Vagina (tissue), 2 donors: ENCODE measurements around the gene CERKL. TPM values are rescaled to one million over a fixed set of nuclear protein-coding genes. Genes with fewer than 3 reads are reported as not detected.

ENCODE experiments used
- DNase-seq, 2 donors: peaks; one replicate each; pipeline ENCODE4 v3.0.0-alpha.2; 2017; ENCODE audit errors: extremely low spot score in 2 of 2
- H3K27ac ChIP-seq: fragments of 200-600 bp; sonication (generic); one replicate; pipeline ENCODE4 v1.5.1; 2019
- H3K27me3 ChIP-seq: fragments of 200-600 bp; sonication (generic); one replicate; pipeline ENCODE4 v1.5.1; 2019
- H3K36me3 ChIP-seq, 2 donors: fragments of 200-600 bp; sonication (generic); one replicate each; pipeline ENCODE4 v1.5.1; 2017 to 2019
- H3K4me1 ChIP-seq: fragments of 200-600 bp; sonication (generic); one replicate; pipeline ENCODE4 v1.5.1; 2019
- H3K4me3 ChIP-seq, 2 donors: fragments of 200-600 bp; sonication (generic); 1 replicate in 1 of 2; 2 replicates in 1 of 2; pipeline ENCODE4 v1.5.1; 2016 to 2019
- H3K9me3 ChIP-seq: fragments of 200-600 bp; sonication (generic); one replicate; pipeline ENCODE4 v1.5.1; 2019
- CTCF ChIP-seq, 3 experiments: fragments of 450-650 bp in 2 of 3; fragments of 200-600 bp in 1 of 3; sonication (generic) in 1 of 3; IDR thresholded peaks; one replicate each; pipeline ENCODE4 v1.5.1; 2017 to 2019; ENCODE audit warnings: antibody characterized with exemption in 3 of 3, mild to moderate bottlenecking in 2 of 3, moderate library complexity in 2 of 3
- POLR2A ChIP-seq, 2 donors: fragments of 450-650 bp; IDR thresholded peaks; one replicate each; pipeline ENCODE4 v1.6.1; 2017; ENCODE audit warnings: antibody characterized with exemption in 2 of 2, mild to moderate bottlenecking in 2 of 2, moderate library complexity in 2 of 2
- POLR2AphosphoS5 ChIP-seq, 2 donors: sonication (generic); formaldehyde crosslinking; IDR thresholded peaks; one replicate each; pipeline ENCODE4 v1.9.0; 2017; ENCODE audit warnings: antibody characterized with exemption in 2 of 2, mild to moderate bottlenecking in 2 of 2, low read depth in 1 of 2; ENCODE audit not compliant: insufficient read depth in 1 of 2
- intact Hi-C: fragments of 100-400 bp; cut with DNase I; formaldehyde crosslinking; loops from one replicate; pipeline ENCODE4 v1.15.1; 2023
- total RNA-seq: library from RNA; depleted of rRNA; stranded (reverse); fragments of >200 nt; gene quantifications from one replicate; pipeline ENCODE4 v1.2.3, GENCODE V29; 2016

The CERKL gene
- total RNA-seq, 1 donor from 2014 or later, result not detected

GRCh38 chr2:181515719-181516118, 141.2 kb downstream of the CERKL start:
- Histone ChIP-seq H3K27me3 (no peaks in the 10 kb centered on the region), H3K27ac (no peak overlapping the region), H3K36me3 (no peaks in the 10 kb centered on the region), H3K4me1 (no peaks in the 10 kb centered on the region), H3K9me3 (no peaks in the 10 kb centered on the region), H3K4me3 (no peak overlapping the region)
- no peak for TF ChIP-seq CTCF (IDR thresholded peaks at IDR 0.05)
- TF ChIP-seq POLR2AphosphoS5 (IDR thresholded peaks at IDR 0.05; ENCODE audit: insufficient read depth in 1 of 2, low read depth in 1 of 2), result no peak
- no peak for TF ChIP-seq POLR2A (IDR thresholded peaks at IDR 0.05)
- intact Hi-C loops, result no loop called here
- no peak for DNase-seq

DNA sequence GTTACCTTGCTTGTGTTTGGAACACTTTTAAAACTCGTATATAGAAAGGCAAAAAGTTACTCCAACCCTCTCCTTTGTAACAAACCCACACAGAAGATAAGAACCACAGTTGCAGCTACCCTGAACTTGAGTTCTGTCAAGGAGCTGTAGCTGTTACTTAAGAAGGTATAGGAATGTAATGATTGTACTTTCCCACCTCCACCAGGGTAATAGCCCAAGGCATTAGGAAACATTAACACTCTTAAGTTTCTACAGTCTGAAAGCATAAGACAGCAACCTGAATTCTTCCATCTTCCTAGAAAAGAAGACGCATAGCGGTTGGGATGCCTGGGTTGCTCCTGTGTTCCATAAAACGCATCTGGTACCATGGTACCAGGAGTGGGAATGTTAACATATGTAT, 156.7 kb downstream of the CERKL start:
- Histone ChIP-seq H3K27ac (no peak overlapping the region), H3K9me3 (no peaks in the 10 kb centered on the region), H3K36me3 (no peaks in the 10 kb centered on the region), H3K27me3 (no peaks in the 10 kb centered on the region), H3K4me3 (no peak overlapping the region), H3K4me1 (no peaks in the 10 kb centered on the region)
- DNase-seq, result no peak
- TF ChIP-seq CTCF (IDR thresholded peaks at IDR 0.05) (no peak), POLR2AphosphoS5 (IDR thresholded peaks at IDR 0.05; ENCODE audit: insufficient read depth in 1 of 2, low read depth in 1 of 2) (no peak), POLR2A (IDR thresholded peaks at IDR 0.05) (no peak)
- intact Hi-C loops, result no loop called here

GRCh38 chr2:181499231-181499630, 157.7 kb downstream of the CERKL start:
- Histone ChIP-seq H3K4me1 (no peaks in the 10 kb centered on the region), H3K27ac (no peak overlapping the region), H3K27me3 (no peaks in the 10 kb centered on the region), H3K36me3 (no peaks in the 10 kb centered on the region), H3K4me3 (no peak overlapping the region), H3K9me3 (no peaks in the 10 kb centered on the region)
- TF ChIP-seq CTCF (IDR thresholded peaks at IDR 0.05) (no peak), POLR2AphosphoS5 (IDR thresholded peaks at IDR 0.05; ENCODE audit: insufficient read depth in 1 of 2, low read depth in 1 of 2) (no peak), POLR2A (IDR thresholded peaks at IDR 0.05) (no peak)
- intact Hi-C loops, result no loop called here
- no peak for DNase-seq

Other genes with a start within 250 kb of the CERKL start
- 4.9 TPM for gene ITGA4, start 199.7 kb downstream of the CERKL start, total RNA-seq
- not detected for gene NEUROD1, start 23.4 kb upstream of the CERKL start, total RNA-seq
- gene ITPRID2, start 234.6 kb upstream of the CERKL start, total RNA-seq, result 64.1 TPM